HG02759 (cell line): ENCODE results near the gene PIP4K2A.
A peak's percentile ranks its signal among the peaks of the same experiment; 100 is the strongest.

Source experiments
- ATAC-seq: cut with Tn5 transposase; IDR thresholded peaks from one replicate; pipeline ENCODE4 v1.9.1; 2021; ENCODE audit warnings: mild to moderate bottlenecking, moderate library complexity; ENCODE audit not compliant: unreplicated experiment

The PIP4K2A gene

GRCh38 chr10:22643116-22643515, 71.3 kb downstream of the PIP4K2A start:
- ATAC-seq, result no peak

- no peak for ATAC-seq
These were observed 72.6 kb downstream of the PIP4K2A start for GRCh38 chr10:22641743-22642142.

GRCh38 chr10:22640359-22640758, 74.0 kb downstream of the PIP4K2A start:
- no peak for ATAC-seq

GRCh38 chr10:22638863-22639262, 75.5 kb downstream of the PIP4K2A start:
- no peak for ATAC-seq

GRCh38 chr10:22637491-22637890, 76.9 kb downstream of the PIP4K2A start:
- no peak for ATAC-seq

- ATAC-seq, result peak; percentile 36
These were observed 78.7 kb downstream of the PIP4K2A start for GRCh38 chr10:22635650-22636049.

GRCh38 chr10:22634606-22635459, 79.5 kb downstream of the PIP4K2A start:
- ATAC-seq, result no peak

- no peak for ATAC-seq
These were observed 80.3 kb downstream of the PIP4K2A start for GRCh38 chr10:22634093-22634492.

GRCh38 chr10:22633528-22633927, 80.8 kb downstream of the PIP4K2A start:
- ATAC-seq, result no peak

- ATAC-seq, result no peak
These were observed 81.3 kb downstream of the PIP4K2A start for GRCh38 chr10:22633106-22633505.

- ATAC-seq, result no peak
These were observed 82.6 kb downstream of the PIP4K2A start for GRCh38 chr10:22631646-22632278.

GRCh38 chr10:22631185-22631584, 83.2 kb downstream of the PIP4K2A start:
- no peak for ATAC-seq

- peak; percentile 84 for ATAC-seq
These were observed 83.9 kb downstream of the PIP4K2A start for GRCh38 chr10:22630234-22631174.

- ATAC-seq, result peak; percentile 29
These were observed 84.5 kb downstream of the PIP4K2A start for GRCh38 chr10:22629852-22630233.

- no peak for ATAC-seq
These were observed 85.3 kb downstream of the PIP4K2A start for GRCh38 chr10:22629126-22629525.

GRCh38 chr10:22628309-22628708, 86.1 kb downstream of the PIP4K2A start:
- ATAC-seq, result no peak

GRCh38 chr10:22626784-22627183, 87.6 kb downstream of the PIP4K2A start:
- ATAC-seq, result no peak

GRCh38 chr10:22625516-22626290, 88.7 kb downstream of the PIP4K2A start:
- ATAC-seq, result no peak

GRCh38 chr10:22624287-22624738, 90.1 kb downstream of the PIP4K2A start:
- ATAC-seq, result no peak

- ATAC-seq, result no peak
These were observed 90.6 kb downstream of the PIP4K2A start for GRCh38 chr10:22623633-22624253.
